ENCODE data around the gene GRIK4.

The GRIK4 gene

DNA sequence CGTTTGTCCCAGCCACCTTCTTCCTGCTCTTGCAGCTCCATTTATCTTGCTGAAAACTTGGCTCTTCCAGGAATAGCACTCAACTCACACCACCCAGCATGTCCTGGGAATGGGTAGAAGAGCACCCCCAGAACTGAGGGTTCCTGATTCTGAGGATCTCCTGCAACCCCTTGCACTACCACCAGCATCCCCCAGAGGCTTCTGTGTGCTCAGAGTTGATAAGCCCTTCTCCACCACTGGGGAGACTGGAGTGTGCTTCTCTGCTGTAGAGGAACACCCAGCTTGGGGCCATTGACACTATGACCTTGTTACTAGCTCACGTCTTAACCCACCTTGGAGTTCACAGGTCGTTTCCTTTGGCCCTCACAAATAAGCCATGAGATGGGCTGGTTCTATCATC lies 121.0 kb downstream of the GRIK4 start:
- peaks cover 14 to 76% of the 10 kb centered on the region in 2 donors for H3K27me3 Mint-ChIP-seq
- DNase-seq (no peak), ATAC-seq (replicated peaks) (no peak)
- no peak overlapping the region for H3K4me3 Mint-ChIP-seq
- no peak overlapping the region for H3K27ac Mint-ChIP-seq
- H3K36me3 Mint-ChIP-seq (ENCODE audit: insufficient read depth): peaks cover 4% of the 10 kb centered on the region
- no peaks in the 10 kb centered on the region for H3K4me1 Mint-ChIP-seq (ENCODE audit: low read depth in 2 of 2)
- no peaks in the 10 kb centered on the region for H3K9me3 Mint-ChIP-seq

DNA sequence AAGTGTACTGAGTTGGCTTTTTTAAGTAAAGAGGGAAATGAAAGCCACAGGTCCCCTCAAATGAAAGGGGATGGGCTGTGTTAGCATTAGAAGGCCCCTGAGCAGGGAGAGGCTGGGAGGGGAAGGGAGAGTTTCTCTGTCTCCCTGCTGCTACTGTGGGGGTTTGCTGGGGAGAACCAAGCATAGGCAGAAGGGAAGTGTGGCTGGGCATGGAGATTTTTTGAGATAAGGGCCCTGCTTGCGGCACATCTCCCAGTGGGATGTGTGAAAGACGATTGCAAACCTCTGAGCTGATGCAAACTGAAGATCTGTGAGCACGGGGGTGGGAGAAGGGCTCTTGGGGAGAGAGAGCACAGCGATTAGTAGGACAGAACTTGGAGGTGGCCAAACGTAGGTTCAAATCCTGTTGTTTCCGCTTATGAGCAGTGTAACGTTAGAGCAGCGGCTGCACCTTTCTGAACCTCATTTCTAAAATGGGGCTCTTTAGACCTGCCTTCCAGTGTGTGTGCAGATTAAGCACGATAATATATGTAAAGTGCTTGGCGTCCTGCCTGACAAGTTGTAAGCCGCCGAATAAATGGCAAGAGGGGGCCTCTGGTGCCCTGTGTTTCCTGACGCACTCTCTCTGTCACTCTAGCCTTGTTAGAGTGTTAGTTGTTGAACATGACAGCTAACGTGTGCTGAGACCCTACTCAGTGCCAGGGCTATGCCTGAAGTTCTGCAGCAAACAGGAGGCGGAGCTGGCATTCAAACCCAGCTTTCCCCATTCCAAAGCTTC lies 122.3 kb downstream of the GRIK4 start:
- Mint-ChIP-seq H3K9me3 (no peaks in the 10 kb centered on the region), H3K27me3 (peaks cover 14 to 68% of the 10 kb centered on the region in 2 donors), H3K36me3 (ENCODE audit: insufficient read depth) (peaks cover 4% of the 10 kb centered on the region), H3K27ac (no peak overlapping the region), H3K4me3 (no peak overlapping the region), H3K4me1 (ENCODE audit: low read depth in 2 of 2) (no peaks in the 10 kb centered on the region)
- ATAC-seq (replicated peaks) (no peak), DNase-seq (no peak)

DNA sequence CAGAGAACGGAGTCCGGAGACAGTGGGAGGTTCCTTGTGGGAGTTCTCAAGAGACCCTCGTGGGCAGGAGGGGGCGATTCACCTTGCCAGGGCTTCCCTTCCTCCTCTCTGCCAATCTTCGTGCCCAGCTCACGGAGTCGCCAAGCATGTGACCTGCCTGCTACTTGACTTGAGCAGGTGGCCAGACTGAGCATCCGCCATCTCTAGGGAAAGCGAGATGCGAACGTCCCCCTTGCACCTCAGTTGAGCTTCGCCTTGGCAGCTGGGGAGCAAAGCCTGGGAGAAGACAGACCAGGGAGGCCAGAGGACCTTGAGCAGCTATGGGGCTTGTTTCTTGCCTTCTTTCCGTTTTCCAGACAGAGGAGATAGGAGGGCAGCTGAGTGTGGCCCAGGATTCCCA lies 123.2 kb downstream of the GRIK4 start:
- no peak overlapping the region for H3K4me3 Mint-ChIP-seq

DNA sequence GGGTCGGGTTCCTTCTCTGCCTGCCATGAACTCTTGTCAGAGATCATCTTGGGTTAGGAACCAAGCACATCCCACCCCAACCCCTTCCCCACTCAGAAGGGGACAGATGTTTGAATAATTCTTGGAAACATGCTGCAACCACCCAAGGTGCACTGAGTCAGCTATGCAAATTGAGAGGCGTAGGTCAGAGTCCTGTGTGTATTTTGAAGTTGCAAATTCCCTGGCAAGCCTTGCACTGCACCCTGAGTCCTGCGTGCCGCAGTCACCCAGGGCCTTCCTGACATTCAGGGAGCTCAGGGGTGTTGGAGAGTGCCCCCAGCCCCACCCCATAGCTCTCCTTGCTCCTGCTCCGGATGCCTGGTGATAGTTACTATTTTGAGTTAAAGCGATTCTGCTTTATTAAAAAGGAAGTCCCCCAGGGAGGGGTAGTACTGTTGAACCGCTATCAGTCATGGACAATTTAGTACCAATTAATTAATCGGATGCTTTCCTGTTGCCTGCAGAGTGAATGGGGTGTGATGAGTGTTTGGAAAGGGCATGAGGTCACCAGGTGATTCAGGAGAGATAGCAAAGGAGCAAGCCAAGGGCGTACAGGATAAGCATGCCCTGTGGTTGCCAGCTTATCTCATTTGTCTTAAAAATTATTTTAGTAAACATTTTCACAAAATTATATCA lies 123.7 kb downstream of the GRIK4 start:
- Mint-ChIP-seq H3K27ac (no peak overlapping the region), H3K4me1 (ENCODE audit: low read depth in 2 of 2) (no peaks in the 10 kb centered on the region), H3K27me3 (peaks cover 23 to 69% of the 10 kb centered on the region in 2 donors), H3K36me3 (ENCODE audit: insufficient read depth) (no peaks in the 10 kb centered on the region), H3K9me3 (no peaks in the 10 kb centered on the region), H3K4me3 (no peak overlapping the region)
- no peak for DNase-seq
- no peak for ATAC-seq (replicated peaks)

More for the DNA sequence above, 123.2 kb downstream of the GRIK4 start:
- H3K27ac Mint-ChIP-seq: no peak overlapping the region
- ATAC-seq (replicated peaks): no peak
- H3K9me3 Mint-ChIP-seq: no peaks in the 10 kb centered on the region
- H3K4me1 Mint-ChIP-seq (ENCODE audit: low read depth in 2 of 2): no peaks in the 10 kb centered on the region
- peaks cover 2% of the 10 kb centered on the region for H3K36me3 Mint-ChIP-seq (ENCODE audit: insufficient read depth)
- H3K27me3 Mint-ChIP-seq: peaks cover 19 to 68% of the 10 kb centered on the region in 2 donors
- no peak for DNase-seq

DNA sequence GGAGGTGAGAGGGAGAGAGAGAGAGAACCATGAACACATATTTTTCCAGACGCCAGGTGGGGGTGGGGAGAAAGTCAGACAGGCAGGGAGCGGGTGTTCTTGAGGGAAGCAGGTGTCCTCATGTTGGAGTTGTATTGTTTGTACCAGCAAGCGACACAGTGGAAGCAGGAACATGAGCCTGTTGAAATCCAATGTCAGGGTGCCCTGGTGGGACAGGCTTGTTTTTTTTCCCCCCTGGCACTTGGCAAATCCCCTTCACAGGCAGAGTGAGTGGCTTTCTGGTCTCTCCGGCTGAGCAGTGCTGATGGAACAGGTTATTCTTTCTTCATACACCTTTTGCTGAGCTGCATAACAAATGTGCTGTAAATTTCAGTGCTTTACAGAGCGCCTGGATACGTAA lies 125.6 kb downstream of the GRIK4 start:
- ATAC-seq (replicated peaks): no peak
- Mint-ChIP-seq H3K4me1 (ENCODE audit: low read depth in 2 of 2) (no peaks in the 10 kb centered on the region), H3K36me3 (ENCODE audit: insufficient read depth) (no peaks in the 10 kb centered on the region), H3K4me3 (no peak overlapping the region), H3K27ac (peak overlapping the region in 1 of 2 donors; percentile 36), H3K27me3 (peaks cover 28 to 59% of the 10 kb centered on the region in 2 donors), H3K9me3 (no peaks in the 10 kb centered on the region)
- DNase-seq: no peak

DNA sequence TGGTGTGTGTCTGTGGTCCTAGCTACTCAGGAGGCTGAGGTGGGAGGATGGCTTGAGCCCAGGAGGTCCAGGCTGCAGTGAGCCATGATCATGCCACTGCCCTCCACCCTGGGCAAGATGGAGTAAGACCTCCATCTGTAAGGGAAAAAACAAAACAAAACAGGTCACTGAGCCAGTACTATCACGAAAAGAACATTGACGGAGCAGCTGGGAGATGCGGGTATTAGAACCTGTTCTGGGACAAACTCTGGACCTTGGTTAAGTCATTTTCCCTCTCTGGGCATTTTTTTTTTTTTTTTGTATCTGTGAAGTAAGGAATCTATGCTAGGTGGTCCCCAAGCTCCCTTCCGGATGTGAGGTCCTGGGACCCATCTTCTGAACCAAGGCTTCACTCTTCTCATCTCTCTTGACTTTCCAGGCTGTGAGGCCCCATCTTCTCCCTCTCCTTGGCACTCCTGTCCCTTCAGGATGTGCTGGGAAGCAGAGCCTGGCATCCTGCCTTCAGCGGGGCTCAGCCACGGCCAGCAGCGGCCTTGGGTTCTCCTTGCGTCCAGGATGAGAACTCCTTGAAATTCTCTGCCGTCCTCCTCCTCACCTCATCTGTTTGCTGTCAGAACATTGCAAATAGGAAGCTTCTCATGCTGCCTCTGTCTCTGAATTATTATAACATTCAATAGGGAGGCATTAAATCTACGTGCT lies 130.8 kb downstream of the GRIK4 start:
- H3K9me3 Mint-ChIP-seq: no peaks in the 10 kb centered on the region
- H3K4me1 Mint-ChIP-seq (ENCODE audit: low read depth in 2 of 2): no peaks in the 10 kb centered on the region
- ATAC-seq (replicated peaks) (no peak), DNase-seq (no peak)
- H3K27me3 Mint-ChIP-seq: peaks cover 45 to 59% of the 10 kb centered on the region in 2 donors
- H3K27ac Mint-ChIP-seq: no peak overlapping the region
- no peaks in the 10 kb centered on the region for H3K36me3 Mint-ChIP-seq (ENCODE audit: insufficient read depth)
- no peak overlapping the region for H3K4me3 Mint-ChIP-seq

DNA sequence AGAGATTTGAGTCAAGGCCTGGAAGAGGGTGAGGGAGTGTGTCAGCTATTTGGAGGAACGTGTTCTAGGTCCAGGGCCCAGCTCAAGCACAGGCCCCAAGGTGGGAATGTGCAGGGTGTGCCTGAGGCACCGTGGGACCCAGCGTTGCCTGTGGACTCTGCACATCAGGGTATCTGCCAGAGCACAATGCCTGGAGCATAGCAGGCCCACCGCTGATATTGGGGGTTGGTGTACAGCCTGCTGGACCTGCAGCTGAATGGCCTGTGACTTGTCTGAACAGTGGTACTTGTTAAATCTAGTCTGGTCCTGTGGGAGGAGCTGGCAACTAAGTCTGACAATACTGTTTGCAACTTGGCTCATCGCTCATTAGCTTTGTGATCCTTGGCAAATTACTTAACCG lies 131.7 kb downstream of the GRIK4 start:
- ATAC-seq (replicated peaks): no peak
- Mint-ChIP-seq H3K4me1 (ENCODE audit: low read depth in 2 of 2) (no peaks in the 10 kb centered on the region), H3K36me3 (ENCODE audit: insufficient read depth) (no peaks in the 10 kb centered on the region), H3K9me3 (no peaks in the 10 kb centered on the region), H3K27me3 (peaks cover 44 to 65% of the 10 kb centered on the region in 2 donors), H3K27ac (no peak overlapping the region), H3K4me3 (no peak overlapping the region)
- no peak for DNase-seq

DNA sequence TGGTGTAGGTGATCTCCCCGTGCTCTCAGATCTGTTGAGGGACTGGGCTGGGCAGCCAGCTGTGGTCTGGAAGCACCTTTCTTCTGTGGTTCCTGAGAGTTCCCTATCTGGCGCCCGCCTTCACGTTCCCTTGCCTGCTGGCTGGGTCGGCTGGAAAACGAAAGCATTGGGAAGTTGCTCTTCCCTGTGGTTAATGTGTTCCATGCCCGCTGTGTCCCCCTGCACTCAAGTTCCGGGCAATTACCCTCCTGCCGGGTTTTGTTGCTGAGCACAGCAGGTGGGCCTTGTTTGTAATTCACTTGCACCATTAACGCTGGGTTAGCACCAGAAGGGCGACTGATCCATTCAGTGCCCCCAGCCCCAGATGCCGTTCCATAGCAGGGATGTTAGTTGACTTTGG lies 134.1 kb downstream of the GRIK4 start:
- Mint-ChIP-seq H3K9me3 (no peaks in the 10 kb centered on the region), H3K4me1 (ENCODE audit: low read depth in 2 of 2) (no peaks in the 10 kb centered on the region), H3K27ac (no peak overlapping the region), H3K27me3 (peaks cover 50 to 77% of the 10 kb centered on the region in 2 donors), H3K4me3 (no peak overlapping the region), H3K36me3 (ENCODE audit: insufficient read depth) (no peaks in the 10 kb centered on the region)
- ATAC-seq (replicated peaks) (no peak), DNase-seq (no peak)

DNA sequence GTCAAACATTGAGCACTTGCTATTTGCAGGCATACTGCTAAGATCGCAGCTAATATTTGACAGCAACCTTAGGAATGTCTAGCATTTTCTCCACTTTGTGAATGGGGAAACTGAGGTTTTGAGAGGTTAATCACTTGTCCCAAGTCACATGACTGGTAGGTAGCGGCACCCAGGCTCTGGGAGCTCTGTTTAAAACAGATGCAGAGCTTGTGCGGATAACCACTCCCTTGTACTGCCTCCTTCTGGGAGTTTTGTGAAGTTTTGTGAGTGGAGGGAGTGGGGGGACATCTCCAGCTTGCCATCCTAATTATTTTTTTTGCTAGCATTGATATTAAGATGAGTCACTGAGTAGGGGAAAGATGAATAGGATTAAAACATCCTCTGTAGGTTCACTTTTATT lies 134.7 kb downstream of the GRIK4 start:
- Mint-ChIP-seq H3K27me3 (peaks cover 55 to 82% of the 10 kb centered on the region in 2 donors), H3K9me3 (no peaks in the 10 kb centered on the region), H3K4me3 (no peak overlapping the region), H3K4me1 (ENCODE audit: low read depth in 2 of 2) (no peaks in the 10 kb centered on the region), H3K36me3 (ENCODE audit: insufficient read depth) (no peaks in the 10 kb centered on the region), H3K27ac (no peak overlapping the region)
- no peak for DNase-seq
- no peak for ATAC-seq (replicated peaks)

DNA sequence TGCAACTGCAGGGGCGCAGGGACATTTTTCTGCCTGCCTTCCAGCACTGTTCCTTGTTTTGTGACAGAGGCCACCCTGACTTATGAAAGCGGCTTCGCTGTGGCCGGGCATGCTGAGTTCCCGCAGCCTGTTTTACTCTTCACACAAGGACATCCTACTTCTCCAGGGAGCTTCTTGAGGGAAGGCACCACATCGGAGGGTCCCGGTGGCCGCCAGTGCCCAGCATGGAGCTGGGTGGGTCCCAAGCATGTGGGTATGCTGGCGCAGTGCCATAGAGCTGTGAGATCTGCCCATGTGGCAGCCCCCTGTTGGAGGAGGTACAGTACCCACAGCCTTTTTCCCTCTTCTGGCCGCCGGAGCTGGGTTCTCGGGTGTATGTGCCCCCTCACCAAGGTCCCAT lies 136.1 kb downstream of the GRIK4 start:
- H3K27ac Mint-ChIP-seq: no peak overlapping the region
- H3K4me1 Mint-ChIP-seq (ENCODE audit: low read depth in 2 of 2): no peaks in the 10 kb centered on the region
- DNase-seq (no peak), ATAC-seq (replicated peaks) (no peak)
- H3K9me3 Mint-ChIP-seq: no peaks in the 10 kb centered on the region
- no peaks in the 10 kb centered on the region for H3K36me3 Mint-ChIP-seq (ENCODE audit: insufficient read depth)
- no peak overlapping the region for H3K4me3 Mint-ChIP-seq
- peaks cover 44 to 76% of the 10 kb centered on the region in 2 donors for H3K27me3 Mint-ChIP-seq

DNA sequence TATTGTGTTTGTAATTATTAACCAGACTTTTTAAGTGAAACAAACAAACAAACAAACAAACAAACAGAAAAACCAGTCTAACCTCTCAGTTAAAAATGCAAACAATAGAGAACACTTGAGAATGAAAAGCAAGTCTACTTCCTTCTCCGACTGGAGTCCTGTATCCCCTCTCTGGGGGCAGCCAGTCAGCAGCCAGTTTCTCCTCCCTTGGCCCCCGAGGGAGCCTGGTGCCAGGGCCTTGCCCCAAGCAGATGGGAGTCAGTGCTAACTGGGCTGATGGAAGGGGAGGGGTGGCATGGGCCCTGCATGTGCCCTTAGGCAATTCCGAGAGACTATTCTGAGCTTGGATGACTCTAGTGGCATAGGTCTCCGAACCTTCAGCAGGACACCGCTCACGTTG lies 137.2 kb downstream of the GRIK4 start:
- H3K4me1 Mint-ChIP-seq (ENCODE audit: low read depth in 2 of 2): no peaks in the 10 kb centered on the region
- no peak overlapping the region for H3K4me3 Mint-ChIP-seq
- peaks cover 37 to 68% of the 10 kb centered on the region in 2 donors for H3K27me3 Mint-ChIP-seq
- ATAC-seq (replicated peaks) (no peak), DNase-seq (no peak)
- no peak overlapping the region for H3K27ac Mint-ChIP-seq
- no peaks in the 10 kb centered on the region for H3K9me3 Mint-ChIP-seq
- no peaks in the 10 kb centered on the region for H3K36me3 Mint-ChIP-seq (ENCODE audit: insufficient read depth)

DNA sequence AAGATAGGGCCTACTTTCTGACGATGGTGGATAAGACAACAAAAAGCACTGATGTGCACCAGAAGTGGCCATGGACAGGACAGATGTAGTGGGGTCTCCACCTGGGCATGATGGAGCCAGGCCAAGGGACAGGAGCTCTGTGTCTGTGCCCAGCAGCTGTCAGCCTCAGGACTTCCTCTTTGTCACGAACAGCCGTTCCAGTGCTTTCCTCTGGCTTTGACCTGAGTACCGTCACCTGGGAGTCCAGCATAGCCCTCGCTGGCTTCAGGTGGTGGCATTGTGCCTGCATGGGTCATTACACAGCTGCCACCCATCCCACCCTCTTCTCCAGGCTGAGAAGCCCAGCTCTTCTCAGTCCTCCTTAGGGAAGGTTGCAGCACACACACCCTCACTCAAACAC lies 137.8 kb downstream of the GRIK4 start:
- H3K27ac Mint-ChIP-seq: no peak overlapping the region
- no peak for ATAC-seq (replicated peaks)

DNA sequence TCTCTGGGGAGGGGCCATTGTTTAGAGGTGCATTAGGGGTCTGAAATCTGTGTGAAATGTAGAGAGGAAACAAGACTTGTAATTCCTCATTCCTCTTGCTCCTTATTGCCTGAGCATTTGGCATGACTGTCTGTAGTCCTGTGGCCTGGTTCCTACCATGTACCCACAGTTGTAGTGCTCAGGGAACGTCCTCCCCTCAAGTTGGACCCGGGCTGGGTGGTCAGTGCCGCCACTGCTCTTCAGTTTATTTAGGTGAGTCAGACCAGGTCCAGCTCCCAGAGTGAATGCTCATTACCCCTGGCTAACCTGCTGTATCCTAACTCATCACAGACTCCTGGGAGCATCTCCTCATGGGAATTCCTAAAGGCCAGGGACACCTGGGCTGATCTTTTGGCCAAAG lies 139.8 kb downstream of the GRIK4 start:
- no peaks in the 10 kb centered on the region for H3K36me3 Mint-ChIP-seq (ENCODE audit: insufficient read depth)
- no peak overlapping the region for H3K4me3 Mint-ChIP-seq
- no peaks in the 10 kb centered on the region for H3K9me3 Mint-ChIP-seq
- ATAC-seq (replicated peaks): no peak
- H3K4me1 Mint-ChIP-seq (ENCODE audit: low read depth in 2 of 2): peaks cover 5 to 6% of the 10 kb centered on the region in 2 donors
- DNase-seq: no peak
- no peak overlapping the region for H3K27ac Mint-ChIP-seq
- H3K27me3 Mint-ChIP-seq: peaks cover 26 to 63% of the 10 kb centered on the region in 2 donors

More for the DNA sequence above, 137.8 kb downstream of the GRIK4 start:
- Mint-ChIP-seq H3K9me3 (no peaks in the 10 kb centered on the region), H3K4me1 (ENCODE audit: low read depth in 2 of 2) (no peaks in the 10 kb centered on the region), H3K4me3 (no peak overlapping the region), H3K36me3 (ENCODE audit: insufficient read depth) (no peaks in the 10 kb centered on the region), H3K27me3 (peaks cover 37 to 68% of the 10 kb centered on the region in 2 donors)
- DNase-seq: no peak
